ENCODE results near the gene ADRA1B. TPM values are rescaled to one million over a fixed set of nuclear protein-coding genes. Genes with fewer than 3 reads are reported as not detected.
"Not testable (repeated sequence)": the region's sequence is repeated elsewhere in the genome, so short reads cannot be mapped to it uniquely, and the experiment has no call there.

The ADRA1B gene
- total RNA-seq, 1 donor from 2014 or later, result not detected

DNA sequence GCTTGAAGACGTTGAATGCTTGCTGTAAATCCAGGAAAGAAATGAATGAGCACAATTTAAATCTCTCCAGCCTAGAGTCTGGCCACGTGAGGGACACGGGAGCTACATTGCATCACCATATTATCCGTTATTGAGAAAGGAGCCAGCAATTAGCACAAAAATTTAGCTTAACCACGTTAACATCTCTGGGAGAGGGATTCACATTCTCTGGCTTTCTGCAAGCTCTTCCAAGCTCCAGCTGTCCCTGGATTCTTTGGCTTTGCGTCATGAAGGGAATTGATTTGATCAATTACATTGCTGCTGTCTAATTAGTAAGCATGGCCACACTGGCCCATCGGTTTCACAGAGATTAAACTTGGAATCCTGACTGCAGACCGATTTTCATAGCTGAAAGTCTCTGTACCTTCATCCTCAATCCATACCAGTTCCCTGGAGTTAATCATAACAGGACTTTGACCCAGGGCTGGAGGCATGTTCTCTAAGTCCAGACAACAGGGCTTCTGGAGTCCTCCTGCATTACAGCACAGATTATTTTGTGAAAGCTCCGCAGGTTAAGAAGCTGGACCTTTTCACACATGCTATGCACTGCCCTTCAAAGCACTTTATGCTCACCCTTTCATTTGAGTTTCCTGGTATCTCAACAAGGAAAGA is 31.6 kb downstream of the ADRA1B start:
- H3K4me1 Mint-ChIP-seq (ENCODE audit: low read depth), result peaks cover 5% of the 10 kb centered on the region
- no peak overlapping the region for H3K4me3 Mint-ChIP-seq
- no peak overlapping the region for H3K27ac Mint-ChIP-seq
- no peak for DNase-seq (ENCODE audit: low spot score)
- H3K27me3 Mint-ChIP-seq (ENCODE audit: insufficient read depth), result peaks cover 8% of the 10 kb centered on the region
- intact Hi-C loops (cut with micrococcal nuclease), result no loop called here
- H3K36me3 Mint-ChIP-seq (ENCODE audit: low read depth), result no peaks in the 10 kb centered on the region
- no peaks in the 10 kb centered on the region for H3K9me3 Mint-ChIP-seq

DNA sequence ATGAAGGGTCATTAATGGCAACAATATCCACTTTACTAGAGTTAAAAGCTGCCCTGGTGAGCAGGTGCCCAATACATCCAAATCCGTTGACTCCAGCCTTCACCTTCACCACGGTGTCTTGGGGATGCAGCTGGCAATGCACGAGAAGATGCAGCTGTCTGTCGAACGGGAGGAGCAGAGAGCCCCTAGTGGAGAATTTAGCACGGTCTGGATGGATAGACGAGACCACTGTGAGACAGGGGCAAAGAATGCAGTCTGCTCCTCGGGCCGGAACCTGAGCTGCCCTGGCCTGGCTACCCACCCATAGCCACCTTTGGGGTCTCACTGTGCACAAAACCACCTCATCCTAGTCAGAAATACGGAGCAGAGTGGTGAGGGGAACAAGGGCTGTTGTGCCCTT is 35.1 kb downstream of the ADRA1B start:
- no peaks in the 10 kb centered on the region for H3K9me3 Mint-ChIP-seq
- H3K36me3 Mint-ChIP-seq (ENCODE audit: low read depth), result no peaks in the 10 kb centered on the region
- no peak overlapping the region for H3K27ac Mint-ChIP-seq
- no peak overlapping the region for H3K4me3 Mint-ChIP-seq
- no peak for DNase-seq (ENCODE audit: low spot score)
- no peaks in the 10 kb centered on the region for H3K4me1 Mint-ChIP-seq (ENCODE audit: low read depth)
- peaks cover 13% of the 10 kb centered on the region for H3K27me3 Mint-ChIP-seq (ENCODE audit: insufficient read depth)
- intact Hi-C loops (cut with micrococcal nuclease), result no loop called here

DNA sequence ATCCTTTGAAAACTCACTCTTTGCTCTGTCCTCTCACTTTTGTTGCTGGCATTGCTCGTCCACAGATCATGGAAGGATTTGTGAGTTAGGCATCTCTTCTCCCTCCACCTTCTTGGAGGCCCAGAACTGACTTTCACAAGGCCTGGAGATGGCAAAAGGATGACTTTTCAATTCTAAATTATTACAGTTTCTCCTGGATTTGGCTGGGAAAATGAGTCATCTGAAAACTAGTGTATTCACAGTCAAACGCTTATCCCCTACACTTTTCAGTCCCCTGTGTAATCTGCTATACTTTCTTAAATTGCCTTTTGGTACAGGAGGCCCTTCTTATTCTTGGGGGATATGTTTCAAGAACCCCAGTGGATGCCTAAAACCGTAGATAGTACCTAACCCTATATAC is 35.6 kb downstream of the ADRA1B start:
- Mint-ChIP-seq H3K36me3 (ENCODE audit: low read depth) (no peaks in the 10 kb centered on the region), H3K4me3 (no peak overlapping the region), H3K4me1 (ENCODE audit: low read depth) (no peaks in the 10 kb centered on the region), H3K27ac (no peak overlapping the region), H3K27me3 (ENCODE audit: insufficient read depth) (peaks cover 13% of the 10 kb centered on the region), H3K9me3 (no peaks in the 10 kb centered on the region)
- DNase-seq (ENCODE audit: low spot score), result no peak
- intact Hi-C loops (cut with micrococcal nuclease), result no loop called here

DNA sequence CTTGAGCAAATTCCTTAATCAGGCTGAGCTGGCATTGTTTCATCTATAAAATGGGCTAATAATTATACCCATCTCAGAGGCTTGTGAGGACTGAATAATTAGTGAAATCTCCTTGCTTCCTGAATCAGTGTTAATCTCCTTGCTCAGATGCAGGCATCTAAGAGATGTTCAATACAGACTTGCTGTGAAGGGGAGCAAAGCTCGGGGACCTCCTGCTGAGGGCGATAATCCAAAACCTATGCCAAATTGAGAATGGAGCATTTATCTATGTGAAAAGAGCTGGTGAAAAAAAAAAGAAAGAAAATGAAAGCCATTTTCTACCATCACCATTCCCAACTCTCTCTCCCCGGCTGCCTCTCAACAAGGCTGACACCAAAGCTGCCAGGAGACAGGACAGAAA is 37.3 kb downstream of the ADRA1B start:
- no peak for DNase-seq (ENCODE audit: low spot score)
- Mint-ChIP-seq H3K36me3 (ENCODE audit: low read depth) (no peaks in the 10 kb centered on the region), H3K9me3 (no peaks in the 10 kb centered on the region), H3K27me3 (ENCODE audit: insufficient read depth) (peaks cover 13% of the 10 kb centered on the region), H3K4me3 (no peak overlapping the region), H3K27ac (no peak overlapping the region), H3K4me1 (ENCODE audit: low read depth) (no peaks in the 10 kb centered on the region)
- intact Hi-C loops (cut with micrococcal nuclease), result no loop called here

DNA sequence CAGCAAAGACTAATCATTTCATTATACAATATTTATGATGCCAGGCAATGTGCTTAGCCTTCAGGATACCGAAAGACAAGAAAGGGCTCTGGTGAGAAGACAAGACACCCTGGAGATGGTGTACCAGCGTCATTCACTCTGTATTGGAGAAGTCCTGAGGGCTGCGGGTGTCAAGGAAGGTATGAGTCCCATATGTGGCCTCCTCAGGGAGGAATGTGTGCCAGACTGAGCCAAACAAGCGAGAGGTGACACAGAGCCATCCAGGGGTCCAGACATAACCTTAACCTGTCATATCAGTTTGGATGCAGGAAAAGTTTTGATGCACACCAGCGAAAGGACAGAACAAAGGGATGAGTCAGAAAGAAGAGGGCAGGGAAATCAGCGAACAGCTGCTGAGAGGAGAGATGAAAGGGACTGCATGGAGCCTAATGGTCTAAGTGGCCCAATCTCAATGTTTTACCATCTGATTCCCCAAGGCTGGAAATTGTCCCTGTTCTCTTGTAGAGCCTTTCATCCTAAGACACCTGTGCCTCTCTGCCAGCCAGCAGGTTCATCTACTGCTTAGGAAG is 38.9 kb downstream of the ADRA1B start:
- intact Hi-C loops (cut with micrococcal nuclease), result no loop called here
- no peaks in the 10 kb centered on the region for H3K4me1 Mint-ChIP-seq (ENCODE audit: low read depth)
- peaks cover 10% of the 10 kb centered on the region for H3K27me3 Mint-ChIP-seq (ENCODE audit: insufficient read depth)

DNA sequence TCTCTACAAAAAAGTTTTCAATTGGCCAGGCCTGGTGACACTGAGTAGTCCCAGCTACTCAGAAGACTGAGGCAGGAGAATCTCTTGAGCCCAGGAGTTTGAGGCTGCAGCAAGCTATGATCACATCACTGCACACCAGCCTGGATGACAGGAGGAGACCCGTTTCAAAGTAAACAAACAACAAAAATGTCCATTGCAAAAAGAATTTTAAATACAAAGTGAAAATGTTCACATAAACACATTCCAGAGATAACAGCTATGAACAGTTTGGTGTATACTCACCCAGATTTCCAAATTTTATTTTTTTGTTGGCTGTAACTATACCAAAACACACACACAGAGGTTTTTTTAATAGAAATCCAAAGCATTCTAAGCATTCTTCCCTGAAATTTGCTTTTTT is 39.8 kb downstream of the ADRA1B start:
- H3K4me3 Mint-ChIP-seq, result no peak overlapping the region
- no peaks in the 10 kb centered on the region for H3K9me3 Mint-ChIP-seq
- no peaks in the 10 kb centered on the region for H3K4me1 Mint-ChIP-seq (ENCODE audit: low read depth)
- intact Hi-C loops (cut with micrococcal nuclease), result no loop called here
- no peaks in the 10 kb centered on the region for H3K36me3 Mint-ChIP-seq (ENCODE audit: low read depth)
- no peak overlapping the region for H3K27ac Mint-ChIP-seq
- DNase-seq (ENCODE audit: low spot score), result no peak
- peaks cover 8% of the 10 kb centered on the region for H3K27me3 Mint-ChIP-seq (ENCODE audit: insufficient read depth)

More for the DNA sequence above, 38.9 kb downstream of the ADRA1B start:
- Mint-ChIP-seq H3K36me3 (ENCODE audit: low read depth) (no peaks in the 10 kb centered on the region), H3K27ac (no peak overlapping the region), H3K9me3 (no peaks in the 10 kb centered on the region), H3K4me3 (no peak overlapping the region)
- DNase-seq (ENCODE audit: low spot score), result no peak

DNA sequence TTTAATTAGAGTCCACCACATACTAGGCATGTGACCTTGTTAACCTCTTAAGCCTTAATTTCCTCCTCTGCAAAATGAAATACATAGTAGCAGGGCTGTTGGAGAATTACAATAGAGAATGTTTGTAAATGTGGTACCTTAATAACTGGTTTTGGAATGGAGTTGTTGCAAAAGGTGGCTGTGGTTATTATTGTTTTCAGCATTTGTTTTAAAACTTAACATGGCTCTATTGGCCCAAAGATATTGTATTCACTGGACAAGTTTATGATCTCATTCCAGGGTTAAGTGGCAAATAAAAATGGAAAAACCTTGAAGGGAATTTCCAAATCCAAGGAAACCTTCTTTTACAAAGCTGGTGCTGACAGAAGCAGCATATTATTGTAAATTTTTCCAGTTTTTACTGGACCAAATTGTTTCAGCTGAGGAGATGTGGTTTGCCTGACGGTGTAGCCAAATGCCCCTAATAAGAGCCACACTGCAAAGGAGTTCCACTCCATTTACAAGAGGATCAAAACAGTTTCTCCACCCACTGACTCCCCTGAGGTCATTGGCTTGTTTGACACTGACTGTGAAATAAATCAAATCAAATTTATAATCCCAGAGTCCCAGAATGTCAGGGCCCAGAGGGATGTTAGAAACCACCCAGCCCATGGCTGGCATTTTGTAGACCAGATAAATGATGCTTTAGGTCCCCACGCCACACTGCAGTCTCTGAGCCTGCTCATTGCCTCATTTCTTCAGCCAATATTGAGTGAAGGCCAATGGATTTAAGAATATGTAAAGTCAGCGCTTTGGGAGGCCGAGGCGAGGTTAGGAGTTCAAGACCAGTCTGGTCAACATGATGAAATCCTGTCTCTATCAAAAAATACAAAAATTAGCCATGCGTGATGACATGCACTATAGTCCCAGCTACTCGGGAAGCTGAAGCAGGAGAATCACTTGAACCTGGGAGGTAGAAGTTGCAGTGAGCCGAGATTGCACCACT is 45.2 kb downstream of the ADRA1B start:
- no peaks in the 10 kb centered on the region for H3K4me1 Mint-ChIP-seq (ENCODE audit: low read depth)
- intact Hi-C loops (cut with micrococcal nuclease), result no loop called here
- H3K27me3 Mint-ChIP-seq (ENCODE audit: insufficient read depth), result peaks cover 20% of the 10 kb centered on the region

DNA sequence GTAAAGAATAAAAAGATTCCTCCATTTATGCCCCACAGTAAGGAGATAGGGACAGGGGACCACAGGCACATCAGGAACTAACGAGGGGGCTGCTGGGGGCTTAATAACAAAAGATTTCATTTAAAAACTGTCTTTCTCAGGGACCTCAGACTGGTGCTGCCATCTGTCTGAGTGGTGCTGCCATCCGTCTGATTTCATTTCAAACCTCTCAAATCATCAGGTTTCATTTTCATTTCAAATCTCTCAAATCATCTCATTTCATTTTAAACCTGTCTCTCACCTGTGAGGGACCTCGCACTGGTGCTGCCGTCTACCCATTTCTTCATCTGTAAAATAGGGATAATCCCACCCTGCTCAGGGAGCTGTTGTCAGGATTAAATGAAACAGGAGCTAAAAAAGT is 45.9 kb downstream of the ADRA1B start:
- no peak for DNase-seq (ENCODE audit: low spot score)
- no peaks in the 10 kb centered on the region for H3K4me1 Mint-ChIP-seq (ENCODE audit: low read depth)
- intact Hi-C loops (cut with micrococcal nuclease), result no loop called here
- no peaks in the 10 kb centered on the region for H3K36me3 Mint-ChIP-seq (ENCODE audit: low read depth)
- peaks cover 23% of the 10 kb centered on the region for H3K27me3 Mint-ChIP-seq (ENCODE audit: insufficient read depth)
- H3K9me3 Mint-ChIP-seq, result no peaks in the 10 kb centered on the region
- no peak overlapping the region for H3K27ac Mint-ChIP-seq
- no peak overlapping the region for H3K4me3 Mint-ChIP-seq

More for the DNA sequence above, 45.2 kb downstream of the ADRA1B start:
- no peaks in the 10 kb centered on the region for H3K36me3 Mint-ChIP-seq (ENCODE audit: low read depth)
- no peak overlapping the region for H3K27ac Mint-ChIP-seq
- no peak for DNase-seq (ENCODE audit: low spot score)
- H3K9me3 Mint-ChIP-seq, result no peaks in the 10 kb centered on the region
- H3K4me3 Mint-ChIP-seq, result no peak overlapping the region

DNA sequence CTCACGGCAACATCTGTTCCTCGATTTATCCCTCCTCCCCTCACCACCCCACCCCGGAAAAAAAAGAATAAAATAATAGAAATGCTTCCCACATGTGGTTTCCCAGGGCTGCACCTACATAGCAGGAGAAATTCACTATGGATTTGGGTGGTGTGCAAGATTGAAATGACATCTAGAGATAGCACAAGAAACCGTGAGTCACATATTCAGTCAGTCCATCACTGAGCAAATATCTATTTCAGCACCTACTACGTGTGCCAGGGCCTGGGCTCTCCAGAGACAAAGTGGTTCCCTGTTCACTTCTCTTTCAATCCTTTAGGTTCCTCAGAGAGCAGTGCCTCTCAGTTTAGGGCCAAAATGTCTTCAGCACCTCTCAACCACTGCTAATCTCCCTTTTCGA is 47.7 kb downstream of the ADRA1B start:
- H3K4me1 Mint-ChIP-seq (ENCODE audit: low read depth), result no peaks in the 10 kb centered on the region
- no peak for DNase-seq (ENCODE audit: low spot score)
- no peak overlapping the region for H3K4me3 Mint-ChIP-seq
- no peaks in the 10 kb centered on the region for H3K36me3 Mint-ChIP-seq (ENCODE audit: low read depth)
- peaks cover 23% of the 10 kb centered on the region for H3K27me3 Mint-ChIP-seq (ENCODE audit: insufficient read depth)
- H3K27ac Mint-ChIP-seq, result no peak overlapping the region
- no peaks in the 10 kb centered on the region for H3K9me3 Mint-ChIP-seq
- intact Hi-C loops (cut with micrococcal nuclease), result no loop called here

DNA sequence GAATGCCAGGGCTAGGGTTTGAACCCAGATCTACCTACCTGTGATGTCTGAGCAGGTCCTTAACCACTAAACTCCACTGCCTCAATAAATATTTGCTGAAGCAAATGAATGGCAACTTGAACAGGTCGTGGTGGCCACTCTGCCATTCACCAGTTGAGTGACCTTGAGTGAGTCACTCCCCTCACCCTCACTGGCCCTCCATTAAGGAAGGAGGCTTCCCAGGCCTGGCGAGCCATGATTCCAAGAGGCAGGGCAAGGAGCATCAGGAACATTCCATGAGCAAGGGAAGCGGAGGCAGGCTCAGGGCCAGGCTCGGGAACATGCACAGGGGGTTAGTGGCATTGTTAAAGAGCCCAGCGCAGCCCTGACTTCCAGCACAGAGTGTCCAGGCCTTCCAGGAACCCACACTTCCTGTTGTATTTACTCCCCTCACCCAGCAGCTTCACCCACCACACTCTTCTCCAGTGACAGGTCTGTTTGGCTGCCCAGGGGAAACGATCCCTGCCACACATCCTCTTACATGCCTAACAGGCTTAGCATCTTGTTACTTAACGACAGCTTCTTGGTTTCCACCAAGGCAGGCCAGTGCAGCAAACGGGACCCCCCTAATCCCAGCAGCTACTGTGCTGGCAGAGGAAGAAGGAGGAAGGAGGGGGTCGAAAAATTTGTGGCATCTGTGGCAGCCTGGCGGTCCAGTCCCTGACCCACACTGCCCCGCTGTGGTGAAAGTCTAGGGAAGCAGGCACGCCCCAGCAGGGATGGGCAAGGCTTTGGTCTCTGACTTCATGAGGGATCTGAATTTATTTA is 49.0 kb downstream of the ADRA1B start:
- Mint-ChIP-seq H3K27ac (no peak overlapping the region), H3K4me3 (no peak overlapping the region), H3K9me3 (no peaks in the 10 kb centered on the region), H3K4me1 (ENCODE audit: low read depth) (no peaks in the 10 kb centered on the region), H3K36me3 (ENCODE audit: low read depth) (no peaks in the 10 kb centered on the region), H3K27me3 (ENCODE audit: insufficient read depth) (peaks cover 29% of the 10 kb centered on the region)
- no peak for DNase-seq (ENCODE audit: low spot score)
- intact Hi-C loops (cut with micrococcal nuclease), result loop anchor here (5.0 kb wide), 2 partner anchors 523 to 678 kb away; no protein-coding TSS in a partner anchor

DNA sequence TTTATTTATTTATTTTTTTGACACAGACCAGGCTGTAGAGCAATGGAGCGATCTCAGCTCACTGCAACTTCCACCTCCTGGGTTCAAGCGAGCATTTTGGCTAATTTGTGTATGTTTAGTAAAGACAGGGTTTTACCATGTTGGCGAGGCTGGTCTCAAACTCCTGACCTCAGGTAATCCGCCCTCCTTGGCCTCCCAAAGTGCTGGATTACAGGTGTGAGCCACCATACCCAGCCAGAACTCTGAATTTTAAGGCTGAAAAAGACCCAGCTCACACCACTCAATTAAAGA is 49.5 kb downstream of the ADRA1B start:
- peaks cover 34% of the 10 kb centered on the region for H3K27me3 Mint-ChIP-seq (ENCODE audit: insufficient read depth)
- H3K4me3 Mint-ChIP-seq; H3K4me1 Mint-ChIP-seq (ENCODE audit: low read depth); H3K36me3 Mint-ChIP-seq (ENCODE audit: low read depth); H3K9me3 Mint-ChIP-seq; H3K27ac Mint-ChIP-seq; DNase-seq (ENCODE audit: low spot score): not testable (repeated sequence)
- intact Hi-C loops (cut with micrococcal nuclease), result loop anchor here (5.0 kb wide), 2 partner anchors 523 to 678 kb away; no protein-coding TSS in a partner anchor

DNA sequence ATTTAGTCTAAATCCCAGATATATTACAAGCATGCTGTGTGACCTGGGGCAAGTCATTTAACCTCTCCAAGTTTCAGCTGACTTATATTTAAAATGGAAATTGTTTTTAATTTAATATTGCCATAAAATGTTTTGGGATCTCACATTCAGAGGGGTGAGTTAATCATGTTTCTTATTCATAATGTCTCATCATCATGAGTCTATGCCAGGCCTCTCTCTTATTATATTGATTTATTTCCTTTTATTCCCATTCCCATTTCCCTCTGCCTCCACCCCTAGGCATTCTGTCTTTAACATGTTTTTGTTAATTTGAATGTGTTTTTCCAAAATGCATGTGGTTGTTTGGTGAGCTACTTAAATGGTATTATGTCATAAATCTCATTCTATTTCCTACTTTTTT is 53.7 kb downstream of the ADRA1B start:
- intact Hi-C loops (cut with micrococcal nuclease), result loop anchor here (5.0 kb wide), 2 partner anchors 528 to 683 kb away; no protein-coding TSS in a partner anchor
- H3K4me3 Mint-ChIP-seq, result no peak overlapping the region
- H3K9me3 Mint-ChIP-seq, result no peaks in the 10 kb centered on the region
- DNase-seq (ENCODE audit: low spot score), result no peak
- peaks cover 61% of the 10 kb centered on the region for H3K27me3 Mint-ChIP-seq (ENCODE audit: insufficient read depth)
- peaks cover 5% of the 10 kb centered on the region for H3K4me1 Mint-ChIP-seq (ENCODE audit: low read depth)
- H3K36me3 Mint-ChIP-seq (ENCODE audit: low read depth), result no peaks in the 10 kb centered on the region
- H3K27ac Mint-ChIP-seq, result no peak overlapping the region

Data from activated T-helper 1 cell treated with anti-CD3 and anti-CD28 coated beads, Interleukin-12 subunit alpha, Interleukin-12 subunit beta, Interleukin-2, Interleukin-4 antibody, amounts not matched to agents 30 ng/mL and 10 ng/mL and 1 ng/mL, durations not matched to agents 14 hours and 24 hours and 36 hours (primary cell).